ENCODE measurements around the gene CRIP2. TPM values are rescaled to one million over a fixed set of nuclear protein-coding genes. Genes with fewer than 3 reads are reported as not detected.

Gene CRIP2
- total and polyA plus RNA-seq, 2 of the 13 experiments (the other 11 are each of a cell fraction or from before 2014, with no cell fraction given): 31.6 to 37.9 TPM

- TF ChIP-seq, protein P1, sequence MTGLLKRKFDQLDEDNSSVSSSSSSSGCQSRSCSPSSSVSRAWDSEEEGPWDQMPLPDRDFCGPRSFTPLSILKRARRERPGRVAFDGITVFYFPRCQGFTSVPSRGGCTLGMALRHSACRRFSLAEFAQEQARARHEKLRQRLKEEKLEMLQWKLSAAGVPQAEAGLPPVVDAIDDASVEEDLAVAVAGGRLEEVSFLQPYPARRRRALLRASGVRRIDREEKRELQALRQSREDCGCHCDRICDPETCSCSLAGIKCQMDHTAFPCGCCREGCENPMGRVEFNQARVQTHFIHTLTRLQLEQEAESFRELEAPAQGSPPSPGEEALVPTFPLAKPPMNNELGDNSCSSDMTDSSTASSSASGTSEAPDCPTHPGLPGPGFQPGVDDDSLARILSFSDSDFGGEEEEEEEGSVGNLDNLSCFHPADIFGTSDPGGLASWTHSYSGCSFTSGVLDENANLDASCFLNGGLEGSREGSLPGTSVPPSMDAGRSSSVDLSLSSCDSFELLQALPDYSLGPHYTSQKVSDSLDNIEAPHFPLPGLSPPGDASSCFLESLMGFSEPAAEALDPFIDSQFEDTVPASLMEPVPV (CRISPR knock-in tag; IDR thresholded peaks at IDR 0.05): peak; percentile 74
- TF ChIP-seq POLR2G (IDR thresholded peaks at IDR 0.05; ENCODE audit: low read depth, low read length): peak; percentile 25; the same call in 1 of the 2 replicates
- TF ChIP-seq, protein P2, sequence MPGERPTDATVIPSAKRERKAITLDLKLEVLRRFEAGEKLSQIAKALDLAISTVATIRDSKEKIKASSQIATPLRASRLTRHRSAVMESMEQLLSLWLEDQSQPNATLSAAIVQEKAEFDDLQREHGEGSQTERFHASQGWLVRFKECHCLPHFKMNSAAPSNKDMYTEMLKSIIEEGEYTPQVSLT (CRISPR knock-in tag; IDR thresholded peaks at IDR 0.05; ENCODE audit: borderline replicate concordance, low read depth): no peak; the same call in 1 of the 2 replicates
- TF ChIP-seq ZNF512 (CRISPR knock-in tag; IDR thresholded peaks at IDR 0.05): no peak
- no peak for TF ChIP-seq ZNF441 (CRISPR knock-in tag; IDR thresholded peaks at IDR 0.05; ENCODE audit: borderline replicate concordance)
- TF ChIP-seq ZNF550 (CRISPR knock-in tag; IDR thresholded peaks at IDR 0.05; ENCODE audit: borderline replicate concordance): peak; percentile 54; the same call in 1 of the 2 replicates
- TF ChIP-seq ZNF33B (CRISPR knock-in tag; IDR thresholded peaks at IDR 0.05): no peak
- TF ChIP-seq ZNF260 (CRISPR knock-in tag; IDR thresholded peaks at IDR 0.05; ENCODE audit: borderline replicate concordance, low read depth): no peak
- TF ChIP-seq, protein P3, sequence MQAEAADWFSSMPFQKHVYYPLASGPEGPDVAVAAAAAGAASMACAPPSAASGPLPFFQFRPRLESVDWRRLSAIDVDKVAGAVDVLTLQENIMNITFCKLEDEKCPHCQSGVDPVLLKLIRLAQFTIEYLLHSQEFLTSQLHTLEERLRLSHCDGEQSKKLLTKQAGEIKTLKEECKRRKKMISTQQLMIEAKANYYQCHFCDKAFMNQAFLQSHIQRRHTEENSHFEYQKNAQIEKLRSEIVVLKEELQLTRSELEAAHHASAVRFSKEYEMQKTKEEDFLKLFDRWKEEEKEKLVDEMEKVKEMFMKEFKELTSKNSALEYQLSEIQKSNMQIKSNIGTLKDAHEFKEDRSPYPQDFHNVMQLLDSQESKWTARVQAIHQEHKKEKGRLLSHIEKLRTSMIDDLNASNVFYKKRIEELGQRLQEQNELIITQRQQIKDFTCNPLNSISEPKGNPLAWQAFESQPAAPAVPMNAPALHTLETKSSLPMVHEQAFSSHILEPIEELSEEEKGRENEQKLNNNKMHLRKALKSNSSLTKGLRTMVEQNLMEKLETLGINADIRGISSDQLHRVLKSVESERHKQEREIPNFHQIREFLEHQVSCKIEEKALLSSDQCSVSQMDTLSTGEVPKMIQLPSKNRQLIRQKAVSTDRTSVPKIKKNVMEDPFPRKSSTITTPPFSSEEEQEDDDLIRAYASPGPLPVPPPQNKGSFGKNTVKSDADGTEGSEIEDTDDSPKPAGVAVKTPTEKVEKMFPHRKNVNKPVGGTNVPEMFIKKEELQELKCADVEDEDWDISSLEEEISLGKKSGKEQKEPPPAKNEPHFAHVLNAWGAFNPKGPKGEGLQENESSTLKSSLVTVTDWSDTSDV (CRISPR knock-in tag; IDR thresholded peaks at IDR 0.05): peak; percentile 85; the same call in 1 of the 2 replicates
- no peak for TF ChIP-seq ZBTB1 (CRISPR knock-in tag; IDR thresholded peaks at IDR 0.05; ENCODE audit: borderline replicate concordance)
- TF ChIP-seq, protein P4, sequence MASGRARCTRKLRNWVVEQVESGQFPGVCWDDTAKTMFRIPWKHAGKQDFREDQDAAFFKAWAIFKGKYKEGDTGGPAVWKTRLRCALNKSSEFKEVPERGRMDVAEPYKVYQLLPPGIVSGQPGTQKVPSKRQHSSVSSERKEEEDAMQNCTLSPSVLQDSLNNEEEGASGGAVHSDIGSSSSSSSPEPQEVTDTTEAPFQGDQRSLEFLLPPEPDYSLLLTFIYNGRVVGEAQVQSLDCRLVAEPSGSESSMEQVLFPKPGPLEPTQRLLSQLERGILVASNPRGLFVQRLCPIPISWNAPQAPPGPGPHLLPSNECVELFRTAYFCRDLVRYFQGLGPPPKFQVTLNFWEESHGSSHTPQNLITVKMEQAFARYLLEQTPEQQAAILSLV (CRISPR knock-in tag; IDR thresholded peaks at IDR 0.05; ENCODE audit: borderline replicate concordance): no peak
- TF ChIP-seq HOXA9 (CRISPR knock-in tag; IDR thresholded peaks at IDR 0.05; ENCODE audit: borderline replicate concordance): no peak
- TF ChIP-seq, protein P5, sequence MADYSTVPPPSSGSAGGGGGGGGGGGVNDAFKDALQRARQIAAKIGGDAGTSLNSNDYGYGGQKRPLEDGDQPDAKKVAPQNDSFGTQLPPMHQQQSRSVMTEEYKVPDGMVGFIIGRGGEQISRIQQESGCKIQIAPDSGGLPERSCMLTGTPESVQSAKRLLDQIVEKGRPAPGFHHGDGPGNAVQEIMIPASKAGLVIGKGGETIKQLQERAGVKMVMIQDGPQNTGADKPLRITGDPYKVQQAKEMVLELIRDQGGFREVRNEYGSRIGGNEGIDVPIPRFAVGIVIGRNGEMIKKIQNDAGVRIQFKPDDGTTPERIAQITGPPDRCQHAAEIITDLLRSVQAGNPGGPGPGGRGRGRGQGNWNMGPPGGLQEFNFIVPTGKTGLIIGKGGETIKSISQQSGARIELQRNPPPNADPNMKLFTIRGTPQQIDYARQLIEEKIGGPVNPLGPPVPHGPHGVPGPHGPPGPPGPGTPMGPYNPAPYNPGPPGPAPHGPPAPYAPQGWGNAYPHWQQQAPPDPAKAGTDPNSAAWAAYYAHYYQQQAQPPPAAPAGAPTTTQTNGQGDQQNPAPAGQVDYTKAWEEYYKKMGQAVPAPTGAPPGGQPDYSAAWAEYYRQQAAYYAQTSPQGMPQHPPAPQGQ (CRISPR knock-in tag; IDR thresholded peaks at IDR 0.05; ENCODE audit: borderline replicate concordance): no peak
- TF ChIP-seq ELF4 (CRISPR knock-in tag; IDR thresholded peaks at IDR 0.05; ENCODE audit: borderline replicate concordance): no peak
- TF ChIP-seq KLF13 (CRISPR knock-in tag; IDR thresholded peaks at IDR 0.05): peak; percentile 49; the same call in 1 of the 2 replicates
- TF ChIP-seq ZNF224 (CRISPR knock-in tag; IDR thresholded peaks at IDR 0.05): peak; percentile 49; the same call in 1 of the 2 replicates
- TF ChIP-seq SMYD3 (CRISPR knock-in tag; IDR thresholded peaks at IDR 0.05): no peak
Observed at GRCh38 chr14:105480807-105481801, 6.5 kb downstream of the CRIP2 start (continued).

All from HepG2 (cell line).